ENCODE measurements around the gene RIIAD1.
A peak's percentile ranks its signal among the peaks of the same experiment; 100 is the strongest.
"Not testable (repeated sequence)": the region's sequence is repeated elsewhere in the genome, so short reads cannot be mapped to it uniquely, and the experiment has no call there.

RIIAD1 gene

GRCh38 chr1:151762941-151763921 is 41.9 kb downstream of the RIIAD1 start, which contains the start of gene MRPL9:
MRPL9 (minus strand) TSS chr1:151763496; CDS start chr1:151763479, 17 bp downstream.
- H3K4me3 ChIP-seq (ENCODE audit: insufficient read depth, low read depth, low read length): peak within 1 kb of the TSS; percentile 68
- no peaks in the 10 kb centered on the region for H3K9me3 ChIP-seq (ENCODE audit: control insufficient read depth, low read length)
- peaks cover 6% of the 10 kb centered on the region for H3K36me3 ChIP-seq (ENCODE audit: control insufficient read depth, insufficient read depth, low read length)
- 1% methylated on average over 66 to 68 of the region's 68 CpGs for WGBS, 2 experiments
- H3K27ac ChIP-seq (ENCODE audit: insufficient read depth, low read depth, low read length, poor library complexity, severe bottlenecking): peak within 1 kb of the TSS; percentile 31
- H3K4me1 ChIP-seq (ENCODE audit: control insufficient read depth, insufficient read depth, low read length): peaks cover 3% of the 10 kb centered on the region
- H3K27me3 ChIP-seq (ENCODE audit: control insufficient read depth, insufficient read depth, low read length, poor library complexity, severe bottlenecking): no peaks in the 10 kb centered on the region

DNA sequence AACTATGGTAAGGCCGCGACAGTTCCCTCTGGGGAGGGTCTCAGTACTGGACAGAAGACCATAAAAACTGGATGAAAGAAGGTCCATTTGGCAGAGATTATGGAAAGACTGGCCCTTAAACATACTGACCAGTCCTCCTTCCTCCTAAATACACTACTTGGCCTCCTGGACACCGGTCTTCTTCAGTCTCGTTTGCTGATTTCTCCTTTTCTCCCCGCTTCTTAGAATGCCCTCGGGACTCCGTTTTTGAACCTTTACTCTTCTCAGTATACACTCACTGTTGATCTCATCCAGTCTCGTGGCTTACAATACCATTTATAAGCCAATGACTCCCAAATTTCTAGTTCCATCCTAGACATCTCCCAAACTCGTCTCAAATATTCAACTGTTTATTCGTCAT is 42.7 kb downstream of the RIIAD1 start:
- 88 to 89% methylated on average over 10 of the region's 10 CpGs for WGBS, 2 experiments
- Histone ChIP-seq H3K27me3 (ENCODE audit: control insufficient read depth, insufficient read depth, low read length, poor library complexity, severe bottlenecking) (no peaks in the 10 kb centered on the region), H3K27ac (ENCODE audit: insufficient read depth, low read depth, low read length, poor library complexity, severe bottlenecking) (no peak overlapping the region), H3K9me3 (ENCODE audit: control insufficient read depth, low read length) (no peaks in the 10 kb centered on the region), H3K4me1 (ENCODE audit: control insufficient read depth, insufficient read depth, low read length) (peaks cover 3% of the 10 kb centered on the region), H3K4me3 (ENCODE audit: insufficient read depth, low read depth, low read length) (peak overlapping the region; percentile 68), H3K36me3 (ENCODE audit: control insufficient read depth, insufficient read depth, low read length) (peaks cover 6% of the 10 kb centered on the region)

DNA sequence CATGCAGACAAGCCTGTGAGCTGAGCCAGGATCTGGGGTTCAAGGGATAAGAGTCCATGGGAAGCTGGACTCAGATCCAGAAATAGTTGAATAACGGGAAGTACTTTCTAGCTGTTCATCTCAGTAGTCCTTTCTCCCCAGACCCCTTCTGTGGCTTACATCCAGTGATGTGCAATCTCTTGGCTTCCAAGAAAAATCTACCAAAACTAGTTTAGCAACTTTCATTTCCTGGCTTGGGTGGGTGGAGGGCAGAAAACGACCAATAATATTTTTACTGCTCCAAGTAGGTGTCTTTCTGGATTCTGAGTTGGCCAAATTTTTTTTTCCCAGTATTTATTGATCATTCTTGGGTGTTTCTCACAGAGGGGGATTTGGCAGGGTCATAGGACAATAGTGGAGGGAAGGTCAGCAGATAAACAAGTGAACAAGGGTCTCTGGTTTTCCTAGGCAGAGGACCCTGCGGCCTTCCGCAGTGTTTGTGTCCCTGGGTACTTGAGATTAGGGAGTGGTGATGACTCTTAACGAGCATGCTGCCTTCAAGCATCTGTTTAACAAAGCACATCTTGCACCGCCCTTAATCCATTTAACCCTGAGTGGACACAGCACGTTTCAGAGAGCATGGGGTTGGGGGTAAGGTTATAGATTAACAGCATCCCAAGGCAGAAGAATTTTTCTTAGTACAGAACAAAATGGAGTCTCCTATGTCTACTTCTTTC is 47.2 kb downstream of the RIIAD1 start:
- not testable (repeated sequence) for H3K9me3 ChIP-seq (ENCODE audit: control insufficient read depth, low read length); H3K36me3 ChIP-seq (ENCODE audit: control insufficient read depth, insufficient read depth, low read length); H3K27ac ChIP-seq (ENCODE audit: insufficient read depth, low read depth, low read length, poor library complexity, severe bottlenecking); H3K4me1 ChIP-seq (ENCODE audit: control insufficient read depth, insufficient read depth, low read length); H3K27me3 ChIP-seq (ENCODE audit: control insufficient read depth, insufficient read depth, low read length, poor library complexity, severe bottlenecking); H3K4me3 ChIP-seq (ENCODE audit: insufficient read depth, low read depth, low read length)
- 70 to 96% methylated on average over 2 of the region's 7 CpGs for WGBS, 2 experiments

DNA sequence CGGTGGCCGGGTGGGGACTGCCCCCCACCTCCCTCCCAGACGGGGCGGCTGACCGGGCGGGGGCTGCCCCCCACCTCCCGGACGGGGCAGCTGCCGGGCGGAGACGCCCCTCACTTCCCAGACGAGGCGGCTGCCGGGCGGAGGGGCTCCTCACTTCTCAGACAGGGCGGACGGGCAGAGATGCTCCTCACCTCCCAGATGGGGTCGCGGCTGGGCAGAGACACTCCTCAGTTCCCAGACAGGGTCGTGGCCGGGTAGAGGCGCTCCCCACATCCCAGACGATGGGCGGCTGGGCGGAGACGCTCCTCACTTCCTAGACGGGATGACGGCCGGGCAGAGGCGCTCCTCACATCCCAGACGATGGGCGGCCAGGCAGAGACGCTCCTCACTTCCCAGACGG is 47.9 kb downstream of the RIIAD1 start:
- H3K4me3 ChIP-seq (ENCODE audit: insufficient read depth, low read depth, low read length); H3K9me3 ChIP-seq (ENCODE audit: control insufficient read depth, low read length); H3K27me3 ChIP-seq (ENCODE audit: control insufficient read depth, insufficient read depth, low read length, poor library complexity, severe bottlenecking); H3K4me1 ChIP-seq (ENCODE audit: control insufficient read depth, insufficient read depth, low read length); H3K36me3 ChIP-seq (ENCODE audit: control insufficient read depth, insufficient read depth, low read length); H3K27ac ChIP-seq (ENCODE audit: insufficient read depth, low read depth, low read length, poor library complexity, severe bottlenecking): not testable (repeated sequence)
- 93 to 94% methylated on average over 32 to 33 of the region's 34 CpGs for WGBS, 2 experiments

- Histone ChIP-seq H3K9me3 (ENCODE audit: control insufficient read depth, low read length) (no peaks in the 10 kb centered on the region), H3K36me3 (ENCODE audit: control insufficient read depth, insufficient read depth, low read length) (no peaks in the 10 kb centered on the region), H3K4me1 (ENCODE audit: control insufficient read depth, insufficient read depth, low read length) (no peaks in the 10 kb centered on the region), H3K27ac (ENCODE audit: insufficient read depth, low read depth, low read length, poor library complexity, severe bottlenecking) (no peak overlapping the region), H3K4me3 (ENCODE audit: insufficient read depth, low read depth, low read length) (no peak overlapping the region), H3K27me3 (ENCODE audit: control insufficient read depth, insufficient read depth, low read length, poor library complexity, severe bottlenecking) (no peaks in the 10 kb centered on the region)
- WGBS, 2 experiments: 91 to 95% methylated on average over 5 of the region's 5 CpGs
These were observed 52.4 kb downstream of the RIIAD1 start for GRCh38 chr1:151773702-151774101.

GRCh38 chr1:151774256-151774922 is 53.1 kb downstream of the RIIAD1 start:
- Histone ChIP-seq H3K4me1 (ENCODE audit: control insufficient read depth, insufficient read depth, low read length) (no peaks in the 10 kb centered on the region), H3K4me3 (ENCODE audit: insufficient read depth, low read depth, low read length) (no peak overlapping the region), H3K9me3 (ENCODE audit: control insufficient read depth, low read length) (no peaks in the 10 kb centered on the region), H3K27ac (ENCODE audit: insufficient read depth, low read depth, low read length, poor library complexity, severe bottlenecking) (no peak overlapping the region), H3K36me3 (ENCODE audit: control insufficient read depth, insufficient read depth, low read length) (no peaks in the 10 kb centered on the region), H3K27me3 (ENCODE audit: control insufficient read depth, insufficient read depth, low read length, poor library complexity, severe bottlenecking) (no peaks in the 10 kb centered on the region)
- 74 to 78% methylated on average over 3 of the region's 3 CpGs for WGBS, 2 experiments

DNA sequence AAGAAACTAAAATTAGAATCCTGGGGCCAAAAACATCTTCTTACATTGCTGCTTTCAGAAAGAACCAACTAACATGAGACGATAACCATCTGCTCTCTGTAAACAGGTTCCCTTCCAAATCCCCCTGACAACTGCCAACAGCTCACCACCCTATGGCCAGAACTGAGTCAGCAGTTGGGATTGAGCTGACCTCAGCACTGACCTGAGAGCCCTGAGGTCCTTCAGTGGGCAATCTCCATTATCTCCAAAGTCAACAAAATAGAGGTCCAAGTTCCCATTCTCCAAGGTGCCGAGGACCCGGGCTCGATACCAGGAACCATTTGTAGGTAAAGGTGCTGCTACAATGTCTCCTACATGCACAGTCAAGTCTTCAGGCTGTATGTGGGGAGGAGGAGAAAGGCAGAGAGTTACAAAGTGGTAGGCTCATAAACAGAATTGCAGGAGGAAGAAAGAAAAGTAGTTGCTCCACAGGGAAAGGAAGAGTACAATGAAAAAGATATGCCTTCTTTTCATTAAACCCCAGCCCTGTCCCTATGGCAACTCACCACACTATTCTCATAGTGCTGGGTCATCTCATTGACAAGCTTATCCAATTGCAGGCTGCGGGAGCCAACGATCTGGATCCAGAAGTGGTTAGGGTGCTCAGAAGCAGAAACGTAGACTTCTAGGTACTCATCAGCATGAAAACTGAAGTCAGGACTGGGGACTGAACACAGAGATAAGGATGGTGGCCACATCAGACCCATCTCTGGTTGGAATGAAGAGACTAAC is 54.8 kb downstream of the RIIAD1 start:
- Histone ChIP-seq H3K27me3 (ENCODE audit: control insufficient read depth, insufficient read depth, low read length, poor library complexity, severe bottlenecking) (no peaks in the 10 kb centered on the region), H3K4me3 (ENCODE audit: insufficient read depth, low read depth, low read length) (no peak overlapping the region), H3K36me3 (ENCODE audit: control insufficient read depth, insufficient read depth, low read length) (no peaks in the 10 kb centered on the region), H3K27ac (ENCODE audit: insufficient read depth, low read depth, low read length, poor library complexity, severe bottlenecking) (no peak overlapping the region), H3K4me1 (ENCODE audit: control insufficient read depth, insufficient read depth, low read length) (no peaks in the 10 kb centered on the region), H3K9me3 (ENCODE audit: control insufficient read depth, low read length) (no peaks in the 10 kb centered on the region)
- 95 to 97% methylated on average over 7 of the region's 7 CpGs for WGBS, 2 experiments

- WGBS, 2 experiments: 85 to 89% methylated on average over 3 of the region's 3 CpGs
These were observed 55.3 kb downstream of the RIIAD1 start for GRCh38 chr1:151776665-151777062.

DNA sequence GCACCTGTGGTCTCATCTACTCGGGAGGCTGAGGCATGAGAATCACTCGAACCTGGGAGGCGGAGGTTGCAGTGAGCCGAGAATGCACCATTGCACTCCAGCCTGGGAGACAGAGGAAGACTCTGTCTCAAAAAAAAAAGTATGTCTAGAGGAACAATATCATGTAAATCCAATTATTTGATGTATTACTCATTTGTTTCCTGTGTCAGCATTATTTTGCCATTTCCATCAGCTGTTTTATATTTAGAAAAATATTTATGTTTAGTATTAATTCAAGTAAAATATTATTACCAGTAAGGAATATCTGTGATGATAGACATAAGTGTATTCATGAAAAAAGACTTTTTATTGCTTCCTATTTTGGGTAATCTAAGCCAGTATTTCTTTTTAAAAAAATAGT is 56.0 kb downstream of the RIIAD1 start:
- Histone ChIP-seq H3K4me3 (ENCODE audit: insufficient read depth, low read depth, low read length) (no peak overlapping the region), H3K36me3 (ENCODE audit: control insufficient read depth, insufficient read depth, low read length) (no peaks in the 10 kb centered on the region), H3K27me3 (ENCODE audit: control insufficient read depth, insufficient read depth, low read length, poor library complexity, severe bottlenecking) (no peaks in the 10 kb centered on the region), H3K27ac (ENCODE audit: insufficient read depth, low read depth, low read length, poor library complexity, severe bottlenecking) (no peak overlapping the region), H3K9me3 (ENCODE audit: control insufficient read depth, low read length) (no peaks in the 10 kb centered on the region), H3K4me1 (ENCODE audit: control insufficient read depth, insufficient read depth, low read length) (no peaks in the 10 kb centered on the region)
- 74 to 88% methylated on average over 4 of the region's 4 CpGs for WGBS, 2 experiments

More at GRCh38 chr1:151776665-151777062, 55.3 kb downstream of the RIIAD1 start:
- no peaks in the 10 kb centered on the region for H3K9me3 ChIP-seq (ENCODE audit: control insufficient read depth, low read length)
- H3K36me3 ChIP-seq (ENCODE audit: control insufficient read depth, insufficient read depth, low read length): no peaks in the 10 kb centered on the region
- no peak overlapping the region for H3K27ac ChIP-seq (ENCODE audit: insufficient read depth, low read depth, low read length, poor library complexity, severe bottlenecking)
- no peaks in the 10 kb centered on the region for H3K27me3 ChIP-seq (ENCODE audit: control insufficient read depth, insufficient read depth, low read length, poor library complexity, severe bottlenecking)
- no peaks in the 10 kb centered on the region for H3K4me1 ChIP-seq (ENCODE audit: control insufficient read depth, insufficient read depth, low read length)
- no peak overlapping the region for H3K4me3 ChIP-seq (ENCODE audit: insufficient read depth, low read depth, low read length)
